HCT116 (cell line): ENCODE measurements around the gene CABLES1. TPM values are rescaled to one million over a fixed set of nuclear protein-coding genes. Genes with fewer than 3 reads are reported as not detected.

Source experiments
- ATAC-seq: fragments of 200-7000 bp; cut with Tn5 transposase; 2 replicates; pipeline ENCODE4 v1.9.1; 2020; ENCODE audit warnings: mild to moderate bottlenecking, moderate library complexity
- BruUV-seq: library from RNA; stranded (reverse); fragments of 400-500 nt; replicated peaks from 2 replicates; lab custom pipeline; 2021; lab: Mats Ljungman, UMichigan
- CTCF ChIA-PET: fragments of 300-600 bp; sonication (Branson Sonifier 250); formaldehyde crosslinking; loops from one replicate; lab custom pipeline; 2021; ENCODE audit warnings: antibody characterized with exemption; lab: Charles Lee
- POLR2A ChIA-PET: fragments of 300-600, 350-600 bp; sonication (Branson Sonifier 250); formaldehyde crosslinking; loops from one replicate; lab custom pipeline; 2021; ENCODE audit warnings: antibody characterized with exemption; lab: Charles Lee
- RAD21 ChIA-PET, 2 experiments: fragments of 300-600 bp; sonication (Branson Sonifier 250); formaldehyde crosslinking; loops; one replicate each; lab custom pipeline; 2023; ENCODE audit warnings: low total read pairs in 2 of 2; ENCODE audit not compliant: uncharacterized antibody in 2 of 2, unreplicated experiment in 2 of 2, low non-redundant PET in 1 of 2; lab: Charles Lee
- DNase-seq: peaks from one replicate; pipeline ENCODE4 v3.0.0-alpha.2; 2010; ENCODE audit warnings: low read depth, low spot score
- H2AFZ ChIP-seq: fragments of 200-600 bp; shearing (Covaris generic), sonication (generic); 2 replicates; pipeline ENCODE4 v1.6.1; 2017; ENCODE audit warnings: low read depth, mixed run types, mixed read lengths, antibody characterized with exemption, low read length; ENCODE audit not compliant: poor library complexity, severe bottlenecking
- H3K27ac ChIP-seq: 2 replicates; pipeline ENCODE4 v1.5.1; 2012; ENCODE audit warnings: low read depth, low read length
- H3K27me3 ChIP-seq: fragments of 200-600 bp; sonication (generic); 2 replicates; pipeline ENCODE4 v1.6.1; 2016; ENCODE audit warnings: mixed run types, low read length, mixed read lengths; ENCODE audit not compliant: insufficient read depth
- H3K36me3 ChIP-seq, 2 experiments: fragments of 200-500 bp in 1 of 2; fragments of 200-600 bp in 1 of 2; sonication (Bioruptor generic) in 1 of 2; sonication (generic) in 1 of 2; 2 replicates each; pipeline versions ENCODE4 v1.5.1 to v1.6.1; 2014 to 2016; ENCODE audit warnings: low read length in 2 of 2, inconsistent platforms in 1 of 2, mixed read lengths in 1 of 2, mixed run types in 1 of 2; ENCODE audit not compliant: insufficient read depth in 2 of 2, control insufficient read depth in 1 of 2
- H3K4me1 ChIP-seq, 2 experiments: fragments of 200-600 bp in 1 of 2; sonication (generic) in 1 of 2; 2 replicates each; pipeline versions ENCODE4 v1.5.1 to v1.6.1; 2012 to 2017; ENCODE audit warnings: low read length in 2 of 2, inconsistent platforms in 1 of 2, mild to moderate bottlenecking in 1 of 2, mixed read lengths in 1 of 2, mixed run types in 1 of 2, moderate library complexity in 1 of 2; ENCODE audit not compliant: insufficient read depth in 2 of 2, control insufficient read depth in 1 of 2
- H3K4me2 ChIP-seq: fragments of 200-600 bp; sonication (generic); 2 replicates; pipeline ENCODE4 v1.6.1; 2017; ENCODE audit warnings: mixed run types, low read length, mixed read lengths
- H3K4me3 ChIP-seq, 2 experiments: fragments of 200-600 bp in 1 of 2; sonication (generic) in 1 of 2; replicated peaks in 1 of 2; 2 replicates each; pipeline ENCODE4 v1.5.1; 2011 to 2016; ENCODE audit warnings: low read length in 2 of 2, control low read depth in 1 of 2, low read depth in 1 of 2, mild to moderate bottlenecking in 1 of 2, mixed read lengths in 1 of 2, mixed run types in 1 of 2
- H3K79me2 ChIP-seq: fragments of 200-600 bp; sonication (generic); 2 replicates; pipeline ENCODE4 v1.6.1; 2017; ENCODE audit warnings: mild to moderate bottlenecking, mixed run types, low read length, moderate library complexity, mixed read lengths; ENCODE audit not compliant: insufficient read depth
- H3K9ac ChIP-seq: fragments of 200-600 bp; sonication (generic); 2 replicates; pipeline ENCODE4 v1.6.1; 2016; ENCODE audit warnings: low read length, mixed read lengths
- H3K9me2 ChIP-seq: fragments of 200-600 bp; sonication (generic), shearing (Covaris generic); 2 replicates; pipeline ENCODE4 v1.6.1; 2017; ENCODE audit warnings: mixed run types, mild to moderate bottlenecking, moderate library complexity; ENCODE audit not compliant: insufficient read depth
- H3K9me3 ChIP-seq, 2 experiments: fragments of 200-500 bp in 1 of 2; fragments of 200-600 bp in 1 of 2; sonication (Bioruptor generic) in 1 of 2; sonication (generic) in 1 of 2; 2 replicates each; pipeline ENCODE4 v1.6.1; 2014 to 2017; ENCODE audit warnings: low read length in 2 of 2, mixed read lengths in 2 of 2, inconsistent platforms in 1 of 2, low read depth in 1 of 2, mild to moderate bottlenecking in 1 of 2, mixed run types in 1 of 2, moderate library complexity in 1 of 2; ENCODE audit not compliant: control insufficient read depth in 1 of 2, insufficient read depth in 1 of 2
- H4K20me1 ChIP-seq: fragments of 200-600 bp; sonication (generic), shearing (Covaris generic); 2 replicates; pipeline ENCODE4 v1.6.1; 2017; ENCODE audit warnings: mixed run types, mild to moderate bottlenecking, moderate library complexity; ENCODE audit not compliant: insufficient read depth
- ATF3 ChIP-seq: IDR thresholded peaks from 2 replicates; pipeline ENCODE4 v1.6.1; 2012
- CBX3 ChIP-seq: IDR thresholded peaks from 2 replicates; pipeline ENCODE4 v1.6.1; 2012; ENCODE audit warnings: low read depth
- CEBPB ChIP-seq: IDR thresholded peaks from 2 replicates; pipeline ENCODE4 v1.6.1; 2012; ENCODE audit warnings: low read depth
- EGR1 ChIP-seq: IDR thresholded peaks from 2 replicates; pipeline ENCODE4 v1.6.1; 2012; ENCODE audit warnings: low read depth
- EZH2 ChIP-seq: fragments of 200-600 bp; sonication (generic); IDR thresholded peaks from 2 replicates; pipeline ENCODE4 v1.6.1; 2017; ENCODE audit warnings: antibody characterized with exemption, mixed run types
- FOSL1 ChIP-seq: IDR thresholded peaks from 2 replicates; pipeline ENCODE4 v1.6.1; 2012; ENCODE audit warnings: low read depth
- JUND ChIP-seq: IDR thresholded peaks from 2 replicates; pipeline ENCODE4 v1.6.1; 2012
- POLR2A ChIP-seq: IDR thresholded peaks from 2 replicates; pipeline ENCODE4 v1.7.0; 2011; ENCODE audit warnings: borderline replicate concordance; ENCODE audit not compliant: insufficient read depth, insufficient read length; ENCODE audit errors: extremely low read depth
- POLR2AphosphoS5 ChIP-seq: IDR thresholded peaks from 2 replicates; pipeline ENCODE4 v1.6.1; 2011; ENCODE audit warnings: mild to moderate bottlenecking, low read depth, low read length, moderate library complexity
- RAD21 ChIP-seq: IDR thresholded peaks from 2 replicates; pipeline ENCODE4 v1.6.1; 2012; ENCODE audit warnings: low read depth, mild to moderate bottlenecking
- SIN3A ChIP-seq: IDR thresholded peaks from 2 replicates; pipeline ENCODE4 v1.6.1; 2012; ENCODE audit warnings: low read depth
- SRF ChIP-seq: IDR thresholded peaks from 2 replicates; pipeline ENCODE4 v1.6.1; 2012; ENCODE audit warnings: low read depth
- TCF7L2 ChIP-seq: IDR thresholded peaks from 2 replicates; pipeline ENCODE4 v1.7.0; 2011; ENCODE audit warnings: borderline replicate concordance, inconsistent platforms; ENCODE audit not compliant: insufficient read depth, insufficient read length; ENCODE audit errors: extremely low read depth
- YY1 ChIP-seq: IDR thresholded peaks from 2 replicates; pipeline ENCODE4 v1.6.1; 2011; ENCODE audit warnings: low read length, low read depth, moderate library complexity, mild to moderate bottlenecking; ENCODE audit not compliant: insufficient replicate concordance; ENCODE audit errors: extremely low read depth
- intact Hi-C: fragments of 100-400 bp; cut with micrococcal nuclease; formaldehyde crosslinking; loops from 2 replicates; pipeline ENCODE4 v1.10.0; 2022
- total RNA-seq: library from RNA; stranded (reverse); gene quantifications from one replicate; pipeline ENCODE4 v1.2.1, GENCODE V29; 2021; ENCODE audit not compliant: unreplicated experiment
- TF ChIP-seq, protein P1 (sequence below): IDR thresholded peaks from 2 replicates; pipeline ENCODE4 v1.6.1; 2011; ENCODE audit warnings: mild to moderate bottlenecking, low read length, moderate library complexity; ENCODE audit not compliant: insufficient replicate concordance; ENCODE audit errors: extremely low read depth
- TF ChIP-seq, protein P2 (sequence below), 3 experiments: fragments of 200-600 bp in 1 of 3; sonication (generic) in 1 of 3; IDR thresholded peaks in 2 of 3; conservative IDR thresholded peaks in 1 of 3; 2 replicates each; pipeline ENCODE4 v1.5.1; 2012 to 2017; ENCODE audit warnings: low read depth in 2 of 3, low read length in 2 of 3, antibody characterized with exemption in 1 of 3, borderline replicate concordance in 1 of 3, control low read depth in 1 of 3, mild to moderate bottlenecking in 1 of 3, mixed read lengths in 1 of 3, mixed run types in 1 of 3, moderate library complexity in 1 of 3; ENCODE audit not compliant: insufficient read depth in 1 of 3

Gene CABLES1
- total RNA-seq, 1 experiment from 2014 or later = 7.7 TPM

DNA sequence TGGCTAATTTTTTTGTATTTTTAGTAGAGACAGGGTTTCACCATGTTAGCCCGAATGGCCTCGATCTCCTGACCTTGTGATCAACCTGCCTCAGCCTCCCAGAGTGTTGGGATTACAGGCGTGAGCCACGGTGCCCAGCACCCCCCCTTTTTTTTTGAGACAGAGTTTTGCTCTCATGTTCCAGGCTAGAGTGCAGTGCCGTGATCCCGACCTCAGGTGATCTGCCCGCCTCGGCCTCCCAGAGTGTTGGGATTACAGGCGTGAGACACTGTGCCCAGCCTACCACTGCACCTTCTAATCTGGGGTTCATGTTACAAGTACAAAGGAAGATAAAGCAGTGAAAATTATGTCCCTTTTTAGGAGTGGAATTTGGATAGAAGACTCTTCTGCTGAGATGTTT lies 41.5 kb upstream of the CABLES1 start:
- H3K27me3 ChIP-seq = no peaks in the 10 kb centered on the region
- DNase-seq (no peak), ATAC-seq (no peak)
- no peak overlapping the region for H3K9ac ChIP-seq
- no peaks in the 10 kb centered on the region for H3K79me2 ChIP-seq
- H3K4me2 ChIP-seq = no peak overlapping the region
- H3K9me3 ChIP-seq = no peaks in the 10 kb centered on the region
- H3K4me3 ChIP-seq = no peak overlapping the region
- H3K27ac ChIP-seq = no peak overlapping the region
- ChIA-PET RAD21 (no interaction called here), POLR2A (no interaction called here), CTCF (no interaction called here)
- intact Hi-C loops = no loop called here
- peaks cover 0 to 6% of the 10 kb centered on the region in 2 experiments; a peak in 2 of 4 replicates for H3K4me1 ChIP-seq
- no peak overlapping the region for H2AFZ ChIP-seq
- TF ChIP-seq YY1 = no peak
- no peak for TF ChIP-seq CBX3
- no peak for TF ChIP-seq EGR1
- no peak for TF ChIP-seq JUND
- no peak for TF ChIP-seq POLR2A
- TF ChIP-seq POLR2AphosphoS5 = no peak
- TF ChIP-seq, protein P1, sequence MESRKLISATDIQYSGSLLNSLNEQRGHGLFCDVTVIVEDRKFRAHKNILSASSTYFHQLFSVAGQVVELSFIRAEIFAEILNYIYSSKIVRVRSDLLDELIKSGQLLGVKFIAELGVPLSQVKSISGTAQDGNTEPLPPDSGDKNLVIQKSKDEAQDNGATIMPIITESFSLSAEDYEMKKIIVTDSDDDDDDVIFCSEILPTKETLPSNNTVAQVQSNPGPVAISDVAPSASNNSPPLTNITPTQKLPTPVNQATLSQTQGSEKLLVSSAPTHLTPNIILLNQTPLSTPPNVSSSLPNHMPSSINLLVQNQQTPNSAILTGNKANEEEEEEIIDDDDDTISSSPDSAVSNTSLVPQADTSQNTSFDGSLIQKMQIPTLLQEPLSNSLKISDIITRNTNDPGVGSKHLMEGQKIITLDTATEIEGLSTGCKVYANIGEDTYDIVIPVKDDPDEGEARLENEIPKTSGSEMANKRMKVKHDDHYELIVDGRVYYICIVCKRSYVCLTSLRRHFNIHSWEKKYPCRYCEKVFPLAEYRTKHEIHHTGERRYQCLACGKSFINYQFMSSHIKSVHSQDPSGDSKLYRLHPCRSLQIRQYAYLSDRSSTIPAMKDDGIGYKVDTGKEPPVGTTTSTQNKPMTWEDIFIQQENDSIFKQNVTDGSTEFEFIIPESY = no peak
- TF ChIP-seq, protein P2, sequence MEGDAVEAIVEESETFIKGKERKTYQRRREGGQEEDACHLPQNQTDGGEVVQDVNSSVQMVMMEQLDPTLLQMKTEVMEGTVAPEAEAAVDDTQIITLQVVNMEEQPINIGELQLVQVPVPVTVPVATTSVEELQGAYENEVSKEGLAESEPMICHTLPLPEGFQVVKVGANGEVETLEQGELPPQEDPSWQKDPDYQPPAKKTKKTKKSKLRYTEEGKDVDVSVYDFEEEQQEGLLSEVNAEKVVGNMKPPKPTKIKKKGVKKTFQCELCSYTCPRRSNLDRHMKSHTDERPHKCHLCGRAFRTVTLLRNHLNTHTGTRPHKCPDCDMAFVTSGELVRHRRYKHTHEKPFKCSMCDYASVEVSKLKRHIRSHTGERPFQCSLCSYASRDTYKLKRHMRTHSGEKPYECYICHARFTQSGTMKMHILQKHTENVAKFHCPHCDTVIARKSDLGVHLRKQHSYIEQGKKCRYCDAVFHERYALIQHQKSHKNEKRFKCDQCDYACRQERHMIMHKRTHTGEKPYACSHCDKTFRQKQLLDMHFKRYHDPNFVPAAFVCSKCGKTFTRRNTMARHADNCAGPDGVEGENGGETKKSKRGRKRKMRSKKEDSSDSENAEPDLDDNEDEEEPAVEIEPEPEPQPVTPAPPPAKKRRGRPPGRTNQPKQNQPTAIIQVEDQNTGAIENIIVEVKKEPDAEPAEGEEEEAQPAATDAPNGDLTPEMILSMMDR (IDR thresholded peaks at IDR 0.05 in 2 of 3, conservative IDR thresholded peaks at IDR 0.05 in 1 of 3; ENCODE audit: borderline replicate concordance in 1 of 3, insufficient read depth in 1 of 3, low read depth in 2 of 3, low read length in 2 of 3) = no peak
- TF ChIP-seq SRF = no peak
- no peak for TF ChIP-seq ATF3
- TF ChIP-seq EZH2 = no peak
- no peak for TF ChIP-seq FOSL1
- no peak for TF ChIP-seq TCF7L2
- no peak for TF ChIP-seq RAD21
- no peak for TF ChIP-seq SIN3A
- no peak for TF ChIP-seq CEBPB
- no peaks in the 10 kb centered on the region for H3K36me3 ChIP-seq
- H4K20me1 ChIP-seq = no peaks in the 10 kb centered on the region
- BruUV-seq = no TSS peak
- no peaks in the 10 kb centered on the region for H3K9me2 ChIP-seq
